Measurements from ENCODE around the gene UBE2E3. TPM values are rescaled to one million over a fixed set of nuclear protein-coding genes. Genes with fewer than 3 reads are reported as not detected.
A peak's percentile ranks its signal among the peaks of the same experiment; 100 is the strongest.
"Not testable (repeated sequence)": the region's sequence is repeated elsewhere in the genome, so short reads cannot be mapped to it uniquely, and the experiment has no call there.

Gene UBE2E3
- polyA plus RNA-seq: 100 to 1,000 TPM in 1 of 3 donors, 10 to 100 TPM in 2; 85.4 to 148 (median 96.2) TPM

DNA sequence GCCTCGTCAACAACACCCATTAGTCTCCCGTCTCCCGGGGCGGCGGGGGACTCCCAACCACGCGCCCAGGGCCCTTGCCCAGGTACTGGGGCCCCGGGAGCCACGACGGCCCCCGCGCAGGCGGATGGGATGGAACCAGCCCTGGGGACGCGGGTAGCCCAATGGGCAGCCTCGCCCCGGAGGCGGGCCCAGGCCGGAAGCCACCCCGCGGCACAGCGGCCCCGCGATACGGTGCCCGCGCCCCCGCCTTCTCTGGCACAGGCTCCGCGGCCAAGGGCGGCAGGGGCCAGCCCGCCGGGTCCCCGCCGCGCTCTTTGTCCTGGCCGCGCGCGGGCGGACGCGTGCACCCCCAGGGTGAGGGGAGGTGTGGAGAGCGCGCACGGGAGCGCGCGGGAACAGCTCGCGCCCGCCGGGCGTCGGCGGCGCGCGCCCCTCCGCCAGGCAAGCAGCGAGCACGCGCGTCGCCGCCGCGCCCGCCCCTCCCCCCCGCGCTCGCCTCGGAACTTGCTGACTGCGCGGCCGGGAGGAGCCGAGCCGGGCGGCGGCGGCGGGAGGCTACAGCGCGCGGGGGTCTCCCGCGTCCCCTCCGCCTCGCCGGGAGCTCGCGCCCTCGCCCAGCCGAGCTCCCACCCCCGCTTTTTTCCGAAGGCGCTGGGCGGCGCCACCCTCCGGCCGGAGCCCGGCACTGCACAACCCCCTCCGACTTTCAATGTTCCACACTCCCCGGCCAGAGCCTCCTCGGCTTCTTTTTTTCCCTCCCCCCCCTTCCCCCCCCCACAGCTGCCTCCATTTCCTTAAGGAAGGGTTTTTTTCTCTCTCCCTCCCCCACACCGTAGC, at the start of gene UBE2E3:
UBE2E3 (plus strand) TSS at position 500 of the 837 bp plus-strand sequence. CDS start 1,438 bp downstream, outside the sequence.
- Mint-ChIP-seq H3K36me3 (peaks cover 0 to 3% (median 3%) of the 10 kb centered on the region in 3 donors), H3K27ac (peak within 1 kb of the TSS; percentile 92 to 96 (median 95)), H3K4me1 (peaks cover 38 to 52% of the 10 kb centered on the region in 2 donors), H3K9me3 (no peaks in the 10 kb centered on the region), H3K4me3 (peak within 1 kb of the TSS; percentile 92 to 99 (median 96)), H3K27me3 (ENCODE audit: low read depth in 3 of 3) (peaks cover 7 to 11% (median 7%) of the 10 kb centered on the region in 3 donors)
- DNase-seq: peak; percentile 82 to 84 (median 83)

DNA sequence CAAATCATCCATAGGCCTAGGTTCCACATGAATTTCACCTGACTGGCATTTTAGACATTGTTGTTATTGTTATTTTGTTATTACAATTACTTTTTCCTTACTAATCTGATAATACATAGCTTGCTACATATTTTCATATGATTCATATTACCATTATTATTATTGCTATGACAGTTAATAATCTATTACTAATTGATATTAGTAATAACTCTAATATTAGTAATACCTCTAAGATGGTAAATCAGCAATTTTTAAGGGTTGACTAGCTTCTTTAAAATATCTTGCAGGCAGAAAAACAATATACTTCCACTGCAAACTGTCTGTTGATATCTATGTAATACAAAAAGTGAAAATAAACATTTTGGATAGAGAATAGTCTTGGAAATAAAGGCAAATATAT, 48.6 kb upstream of the UBE2E3 start:
- Mint-ChIP-seq H3K4me1 (no peaks in the 10 kb centered on the region), H3K36me3 (no peaks in the 10 kb centered on the region), H3K27me3 (ENCODE audit: low read depth in 3 of 3) (peaks cover 0 to 11% (median 6%) of the 10 kb centered on the region in 3 donors), H3K9me3 (no peaks in the 10 kb centered on the region), H3K4me3 (no peak overlapping the region), H3K27ac (no peak overlapping the region)
- no peak for DNase-seq

DNA sequence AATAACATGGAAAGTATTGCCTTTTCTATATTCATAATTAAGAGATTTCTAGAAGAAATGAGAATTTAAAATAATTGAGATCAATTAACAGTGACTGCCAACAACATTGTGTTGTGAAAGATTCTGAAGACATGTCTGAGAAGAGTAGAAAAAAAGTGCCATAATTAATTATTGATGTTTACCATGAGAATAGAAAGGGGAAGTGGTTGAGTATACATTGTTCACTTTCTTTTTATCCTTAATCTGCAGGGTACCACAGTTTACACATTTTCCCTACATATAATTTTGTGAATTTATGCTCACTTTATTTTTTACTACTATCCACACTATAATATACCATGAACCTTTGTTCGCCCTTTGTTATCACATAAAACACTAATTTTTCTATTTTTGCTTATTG, 47.1 kb upstream of the UBE2E3 start:
- no peak for DNase-seq
- peaks cover 0 to 7% (median 6%) of the 10 kb centered on the region in 3 donors for H3K27me3 Mint-ChIP-seq (ENCODE audit: low read depth in 3 of 3)
- no peaks in the 10 kb centered on the region for H3K36me3 Mint-ChIP-seq
- H3K4me1 Mint-ChIP-seq: peaks cover 9 to 11% of the 10 kb centered on the region in 2 donors
- no peak overlapping the region for H3K4me3 Mint-ChIP-seq
- H3K27ac Mint-ChIP-seq: no peak overlapping the region
- H3K9me3 Mint-ChIP-seq: no peaks in the 10 kb centered on the region

DNA sequence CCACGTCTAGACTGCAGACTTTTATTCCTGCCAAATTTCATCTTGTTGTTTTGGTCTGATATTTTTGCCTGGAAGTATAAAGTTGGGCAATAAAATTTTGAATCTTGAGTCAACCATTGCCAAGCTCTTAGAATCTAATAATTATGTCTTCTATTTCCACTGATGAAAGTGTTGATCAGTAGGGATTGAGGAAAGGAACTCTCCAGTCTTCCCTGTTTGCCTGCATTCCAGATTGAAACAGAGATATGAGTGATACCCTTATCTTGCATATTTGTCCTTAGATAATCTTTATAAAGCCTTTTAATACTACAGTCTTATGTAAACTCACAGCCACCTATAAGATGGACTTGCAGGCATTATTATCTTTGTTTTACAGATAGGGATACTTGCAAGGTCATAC, 45.5 kb upstream of the UBE2E3 start:
- Mint-ChIP-seq H3K9me3 (no peaks in the 10 kb centered on the region), H3K4me1 (peaks cover 9 to 11% of the 10 kb centered on the region in 2 donors), H3K36me3 (no peaks in the 10 kb centered on the region), H3K27me3 (ENCODE audit: low read depth in 3 of 3) (peaks cover 0 to 6% (median 5%) of the 10 kb centered on the region in 3 donors), H3K27ac (no peak overlapping the region), H3K4me3 (no peak overlapping the region)
- no peak for DNase-seq

DNA sequence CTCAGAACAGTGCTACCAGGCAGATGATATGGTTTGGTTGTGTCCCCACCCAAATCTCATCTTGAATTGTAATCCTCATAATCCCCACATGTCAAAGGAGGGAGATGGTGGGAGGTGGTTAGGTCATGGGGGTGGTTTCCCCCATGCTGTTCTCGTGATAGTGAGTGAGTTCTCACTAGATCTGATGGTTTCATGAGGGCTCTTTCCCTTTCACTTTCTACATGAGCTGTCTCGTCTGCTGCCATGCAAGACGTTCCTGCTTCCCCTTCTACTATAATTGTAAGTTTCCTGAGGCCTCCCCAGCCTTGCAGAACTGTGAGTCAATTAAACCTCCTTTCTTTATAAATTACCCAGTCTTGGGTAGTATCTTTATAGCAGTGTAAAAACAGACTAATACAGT, 42.9 kb upstream of the UBE2E3 start:
- H3K4me1 Mint-ChIP-seq: peaks cover 9 to 11% of the 10 kb centered on the region in 2 donors
- H3K36me3 Mint-ChIP-seq; H3K9me3 Mint-ChIP-seq; H3K27me3 Mint-ChIP-seq (ENCODE audit: low read depth in 3 of 3): not testable (repeated sequence)
- peak overlapping the region in 1 of 5 donors; percentile 27 for H3K4me3 Mint-ChIP-seq
- peak overlapping the region in 1 of 6 donors; percentile 48 for H3K27ac Mint-ChIP-seq
- DNase-seq: peak; percentile 15 to 22 (median 19)

DNA sequence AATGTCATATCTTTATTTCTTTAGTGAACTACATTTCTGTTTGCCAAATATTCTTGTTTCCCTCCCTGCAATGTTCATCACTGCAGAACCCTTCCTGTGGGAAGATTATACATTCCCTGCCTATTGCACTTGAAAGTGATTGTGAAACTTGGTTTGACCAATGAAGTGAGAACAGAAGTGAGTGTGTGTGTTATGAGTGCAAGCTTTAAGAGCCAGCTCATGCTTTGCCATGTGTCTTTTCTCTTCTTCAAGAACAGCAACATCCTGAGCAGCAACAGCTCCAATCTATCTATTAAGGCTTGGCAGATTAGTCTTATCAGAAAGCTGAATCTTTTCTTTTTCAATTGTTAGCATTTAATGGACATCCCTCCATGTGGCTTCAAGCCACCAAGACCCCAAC, 42.0 kb upstream of the UBE2E3 start:
- DNase-seq: no peak
- no peaks in the 10 kb centered on the region for H3K9me3 Mint-ChIP-seq
- H3K4me3 Mint-ChIP-seq: no peak overlapping the region
- H3K27me3 Mint-ChIP-seq (ENCODE audit: low read depth in 3 of 3): peaks cover 0 to 5% (median 5%) of the 10 kb centered on the region in 3 donors
- H3K27ac Mint-ChIP-seq: no peak overlapping the region
- no peaks in the 10 kb centered on the region for H3K36me3 Mint-ChIP-seq
- H3K4me1 Mint-ChIP-seq: peaks cover 9 to 11% of the 10 kb centered on the region in 2 donors

DNA sequence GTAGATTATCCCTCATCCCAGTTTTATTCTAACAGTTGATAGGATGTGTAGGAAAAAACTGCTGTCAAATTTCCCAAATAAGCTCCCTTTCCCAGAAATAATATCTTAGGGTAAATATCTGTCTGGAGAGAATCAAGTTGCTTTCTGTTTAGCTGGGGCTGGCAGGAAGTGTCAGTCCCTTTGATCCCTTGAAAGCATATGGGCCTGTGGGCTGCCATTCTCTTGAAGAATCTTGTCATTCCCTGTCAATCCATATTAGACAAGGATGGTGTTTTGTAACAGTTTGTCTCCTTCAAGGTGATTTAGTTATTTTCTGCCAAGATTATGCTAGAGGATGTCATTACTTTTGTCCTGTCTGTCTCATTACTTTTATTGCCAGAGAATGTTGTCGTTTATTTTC, 37.1 kb upstream of the UBE2E3 start:
- no peak overlapping the region for H3K27ac Mint-ChIP-seq

GRCh38 chr2:180944372-180944771, 36.0 kb upstream of the UBE2E3 start:
- peaks cover 0 to 6% (median 3%) of the 10 kb centered on the region in 3 donors for H3K27me3 Mint-ChIP-seq (ENCODE audit: low read depth in 3 of 3)
- no peaks in the 10 kb centered on the region for H3K4me1 Mint-ChIP-seq
- no peak for DNase-seq
- H3K36me3 Mint-ChIP-seq: no peaks in the 10 kb centered on the region
- no peak overlapping the region for H3K4me3 Mint-ChIP-seq
- peaks cover 0 to 5% (median 0%) of the 10 kb centered on the region in 6 donors for H3K9me3 Mint-ChIP-seq
- H3K27ac Mint-ChIP-seq: no peak overlapping the region

More for the DNA sequence above, 37.1 kb upstream of the UBE2E3 start:
- Mint-ChIP-seq H3K36me3 (no peaks in the 10 kb centered on the region), H3K4me1 (no peaks in the 10 kb centered on the region), H3K4me3 (no peak overlapping the region), H3K27me3 (ENCODE audit: low read depth in 3 of 3) (peaks cover 0 to 6% (median 3%) of the 10 kb centered on the region in 3 donors), H3K9me3 (peaks cover 0 to 3% (median 0%) of the 10 kb centered on the region in 6 donors)
- DNase-seq: no peak

DNA sequence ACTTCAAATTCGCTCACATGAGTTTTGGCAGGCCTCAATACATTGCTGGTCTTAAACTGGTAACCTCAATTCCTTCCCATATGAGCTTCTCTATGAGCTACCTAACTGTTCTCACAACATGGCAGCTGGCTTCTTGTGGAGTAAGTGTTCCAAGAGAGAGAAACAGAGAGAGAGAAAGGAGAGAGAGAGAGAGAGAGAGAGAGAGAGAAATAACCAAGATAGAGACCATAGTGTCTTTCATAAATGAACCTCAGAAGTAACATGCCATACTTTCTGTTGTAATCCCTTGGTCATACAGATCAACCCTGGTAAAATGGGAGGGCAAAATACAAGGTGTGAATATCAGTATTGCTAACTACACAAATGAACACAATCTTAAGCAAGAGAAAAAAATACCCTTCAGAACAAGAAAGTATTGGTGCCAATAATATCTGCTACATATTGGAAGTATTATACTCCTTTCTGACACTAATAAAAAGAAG, 33.2 kb upstream of the UBE2E3 start:
- DNase-seq: no peak
- Mint-ChIP-seq H3K27ac (no peak overlapping the region), H3K27me3 (ENCODE audit: low read depth in 3 of 3) (peaks cover 3 to 10% (median 3%) of the 10 kb centered on the region in 3 donors), H3K36me3 (no peaks in the 10 kb centered on the region), H3K9me3 (peaks cover 0 to 5% (median 0%) of the 10 kb centered on the region in 6 donors), H3K4me1 (no peaks in the 10 kb centered on the region), H3K4me3 (no peak overlapping the region)

DNA sequence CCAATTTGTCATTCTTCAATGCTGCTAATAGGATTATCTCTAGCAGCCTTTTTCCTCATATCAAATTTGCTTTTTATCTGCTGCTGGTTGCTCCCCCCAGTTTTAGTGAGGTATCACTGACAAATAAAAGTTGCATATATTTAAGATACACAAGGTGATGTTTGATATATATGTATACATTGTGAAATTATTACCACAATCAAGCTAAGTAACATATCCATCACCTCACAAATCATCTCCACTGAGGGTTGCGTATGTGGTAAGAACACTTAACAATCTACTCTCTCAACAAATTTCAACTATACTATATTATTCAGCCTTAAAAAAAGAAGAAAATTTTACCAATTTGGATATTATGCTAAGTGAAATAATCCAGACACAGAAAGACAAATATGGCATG, 30.5 kb upstream of the UBE2E3 start:
- H3K27ac Mint-ChIP-seq: no peak overlapping the region
- H3K27me3 Mint-ChIP-seq (ENCODE audit: low read depth in 3 of 3): peaks cover 0 to 13% (median 3%) of the 10 kb centered on the region in 3 donors
- H3K4me3 Mint-ChIP-seq: no peak overlapping the region
- no peaks in the 10 kb centered on the region for H3K4me1 Mint-ChIP-seq
- peaks cover 0 to 4% (median 0%) of the 10 kb centered on the region in 6 donors for H3K9me3 Mint-ChIP-seq
- no peaks in the 10 kb centered on the region for H3K36me3 Mint-ChIP-seq
- DNase-seq: no peak

- no peak overlapping the region for H3K27ac Mint-ChIP-seq
- H3K9me3 Mint-ChIP-seq: peaks cover 0 to 4% (median 0%) of the 10 kb centered on the region in 6 donors
- H3K4me1 Mint-ChIP-seq: no peaks in the 10 kb centered on the region
- no peak for DNase-seq
- peaks cover 3 to 9% (median 3%) of the 10 kb centered on the region in 3 donors for H3K27me3 Mint-ChIP-seq (ENCODE audit: low read depth in 3 of 3)
- no peaks in the 10 kb centered on the region for H3K36me3 Mint-ChIP-seq
- H3K4me3 Mint-ChIP-seq: no peak overlapping the region
These were observed 28.3 kb upstream of the UBE2E3 start for GRCh38 chr2:180952082-180952481.

- H3K27me3 Mint-ChIP-seq (ENCODE audit: low read depth in 3 of 3): peaks cover 3 to 9% (median 5%) of the 10 kb centered on the region in 3 donors
- H3K4me3 Mint-ChIP-seq: no peak overlapping the region
- no peak overlapping the region for H3K27ac Mint-ChIP-seq
- no peak for DNase-seq
- no peaks in the 10 kb centered on the region for H3K36me3 Mint-ChIP-seq
- H3K4me1 Mint-ChIP-seq: no peaks in the 10 kb centered on the region
- peaks cover 0 to 4% (median 0%) of the 10 kb centered on the region in 6 donors for H3K9me3 Mint-ChIP-seq
These were observed 27.6 kb upstream of the UBE2E3 start for GRCh38 chr2:180952731-180953336.

DNA sequence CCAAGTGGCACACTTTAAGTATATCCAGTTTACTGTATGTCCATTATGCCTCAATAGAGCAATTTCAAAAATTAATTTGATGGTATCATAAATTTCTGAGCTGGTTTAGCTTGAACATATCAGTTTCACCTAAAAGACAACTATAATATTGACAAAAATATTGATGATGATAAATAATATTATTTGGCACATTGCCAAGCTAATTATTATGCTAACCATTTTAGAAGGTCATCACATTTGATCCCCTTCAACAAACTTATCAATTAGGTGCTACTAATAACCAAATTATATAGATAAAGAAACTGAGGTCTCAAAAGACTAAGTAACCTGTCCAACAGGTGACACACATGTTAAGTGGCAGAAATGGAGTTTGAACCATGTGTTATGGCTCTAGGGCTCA, 26.9 kb upstream of the UBE2E3 start:
- no peak for DNase-seq
- no peaks in the 10 kb centered on the region for H3K36me3 Mint-ChIP-seq
- H3K9me3 Mint-ChIP-seq: no peaks in the 10 kb centered on the region
- H3K27me3 Mint-ChIP-seq (ENCODE audit: low read depth in 3 of 3): peaks cover 3 to 9% (median 5%) of the 10 kb centered on the region in 3 donors
- H3K4me3 Mint-ChIP-seq: no peak overlapping the region
- no peak overlapping the region for H3K27ac Mint-ChIP-seq
- H3K4me1 Mint-ChIP-seq: no peaks in the 10 kb centered on the region

DNA sequence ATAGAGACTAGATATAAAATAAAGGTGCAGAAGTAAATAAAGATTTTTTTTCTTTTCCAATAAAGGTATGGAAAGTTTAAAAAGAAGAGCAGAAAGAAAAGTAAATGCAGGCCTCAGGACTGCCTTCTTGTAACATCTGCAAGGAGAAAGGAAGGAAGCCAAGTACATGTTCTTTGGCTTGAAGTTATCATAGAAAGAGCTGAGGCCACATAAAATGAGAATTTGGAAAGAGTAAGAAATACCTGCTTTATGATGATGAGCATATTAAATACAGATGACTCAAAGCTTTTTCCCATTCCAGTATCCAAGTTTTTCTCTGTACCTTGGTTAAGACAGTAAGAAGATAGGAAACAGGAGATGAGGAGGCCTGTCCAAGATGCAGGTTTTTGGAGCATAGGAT, 25.3 kb upstream of the UBE2E3 start:
- no peak overlapping the region for H3K27ac Mint-ChIP-seq
- H3K4me1 Mint-ChIP-seq: no peaks in the 10 kb centered on the region

More for the DNA sequence above, 25.3 kb upstream of the UBE2E3 start:
- DNase-seq: no peak
- H3K27me3 Mint-ChIP-seq (ENCODE audit: low read depth in 3 of 3): peaks cover 0 to 7% (median 5%) of the 10 kb centered on the region in 3 donors
- H3K4me3 Mint-ChIP-seq: no peak overlapping the region
- H3K9me3 Mint-ChIP-seq: no peaks in the 10 kb centered on the region
- no peaks in the 10 kb centered on the region for H3K36me3 Mint-ChIP-seq

Data from immature natural killer cell (primary cell).